Right lobe of liver (tissue), 4 donors: Measurements from ENCODE around the gene AARS1.
"Not testable (repeated sequence)": the region's sequence is repeated elsewhere in the genome, so short reads cannot be mapped to it uniquely, and the experiment has no call there.

Source experiments
- POLR2A ChIP-seq: fragments of 450-650 bp; IDR thresholded peaks from one replicate; pipeline ENCODE4 v1.6.1; 2017; ENCODE audit warnings: antibody characterized with exemption, mild to moderate bottlenecking
- TF ChIP-seq, protein P1 (sequence below), 4 donors: fragments of 200-600 bp in 3 of 4; fragments of 450-650 bp in 1 of 4; IDR thresholded peaks; one replicate each; pipeline versions ENCODE4 v1.5.1 to v1.8.0; 2016 to 2022; ENCODE audit warnings: antibody characterized with exemption in 4 of 4, mild to moderate bottlenecking in 2 of 4
- donor health status: DM: no; HTN: no; CAD: no.
- donor health status: DM: no; HTN: no; CAD: no.
- donor health status: DM: no; HTN: yes; CAD: no.

DNA sequence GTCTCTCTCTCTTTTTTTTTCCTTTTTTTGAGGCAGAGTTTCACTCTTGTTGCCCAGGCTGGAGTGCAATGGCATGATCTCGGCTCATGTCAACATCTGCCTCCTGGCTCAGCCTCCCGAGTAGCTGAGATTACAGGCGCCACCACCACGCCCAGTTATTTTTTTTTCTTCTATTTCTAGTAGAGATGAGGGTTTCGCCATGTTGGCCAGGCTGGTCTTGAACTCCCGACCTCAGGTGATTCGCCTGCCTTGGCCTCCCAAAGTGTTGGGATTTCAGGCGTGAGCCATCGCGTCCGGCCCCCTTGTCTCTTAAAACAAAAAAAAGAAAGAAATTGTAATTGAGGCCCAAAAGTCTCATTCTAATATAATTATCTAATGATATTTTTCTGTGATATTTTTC, 2.8 kb upstream of the AARS1 start:
- TF ChIP-seq, protein P1, sequence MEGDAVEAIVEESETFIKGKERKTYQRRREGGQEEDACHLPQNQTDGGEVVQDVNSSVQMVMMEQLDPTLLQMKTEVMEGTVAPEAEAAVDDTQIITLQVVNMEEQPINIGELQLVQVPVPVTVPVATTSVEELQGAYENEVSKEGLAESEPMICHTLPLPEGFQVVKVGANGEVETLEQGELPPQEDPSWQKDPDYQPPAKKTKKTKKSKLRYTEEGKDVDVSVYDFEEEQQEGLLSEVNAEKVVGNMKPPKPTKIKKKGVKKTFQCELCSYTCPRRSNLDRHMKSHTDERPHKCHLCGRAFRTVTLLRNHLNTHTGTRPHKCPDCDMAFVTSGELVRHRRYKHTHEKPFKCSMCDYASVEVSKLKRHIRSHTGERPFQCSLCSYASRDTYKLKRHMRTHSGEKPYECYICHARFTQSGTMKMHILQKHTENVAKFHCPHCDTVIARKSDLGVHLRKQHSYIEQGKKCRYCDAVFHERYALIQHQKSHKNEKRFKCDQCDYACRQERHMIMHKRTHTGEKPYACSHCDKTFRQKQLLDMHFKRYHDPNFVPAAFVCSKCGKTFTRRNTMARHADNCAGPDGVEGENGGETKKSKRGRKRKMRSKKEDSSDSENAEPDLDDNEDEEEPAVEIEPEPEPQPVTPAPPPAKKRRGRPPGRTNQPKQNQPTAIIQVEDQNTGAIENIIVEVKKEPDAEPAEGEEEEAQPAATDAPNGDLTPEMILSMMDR (IDR thresholded peaks at IDR 0.05) = not testable (repeated sequence)
- not testable (repeated sequence) for TF ChIP-seq POLR2A
